Activated T-cell treated with anti-CD3 and anti-CD28 coated beads, Interleukin-2, amount 50 U/mL, for 4 hours (primary cell): Measurements from ENCODE around the gene LGR6. TPM values are rescaled to one million over a fixed set of nuclear protein-coding genes. Genes with fewer than 3 reads are reported as not detected.
"Not testable (repeated sequence)": the region's sequence is repeated elsewhere in the genome, so short reads cannot be mapped to it uniquely, and the experiment has no call there.

Experiments used
- ATAC-seq, 2 donors: fragments of 200-7000 bp; cut with Tn5 transposase; one replicate each; pipeline ENCODE4 v1.10.0; 2021
- DNase-seq: peaks from one replicate; pipeline ENCODE4 v3.0.0-alpha.2; 2020
- H3K27me3 Mint-ChIP-seq: one replicate; pipeline ENCODE4 v1.8.0; 2021; ENCODE audit warnings: low read depth, mixed read lengths
- H3K36me3 Mint-ChIP-seq: one replicate; pipeline ENCODE4 v1.8.0; 2022; ENCODE audit warnings: mixed read lengths; ENCODE audit not compliant: insufficient read depth
- H3K4me1 Mint-ChIP-seq: one replicate; pipeline ENCODE4 v1.8.0; 2021; ENCODE audit warnings: low read depth, mixed read lengths
- H3K4me3 Mint-ChIP-seq: one replicate; pipeline ENCODE4 v1.8.0; 2021; ENCODE audit warnings: mild to moderate bottlenecking, moderate library complexity, mixed read lengths
- H3K9me3 Mint-ChIP-seq: one replicate; pipeline ENCODE4 v1.8.0; 2021; ENCODE audit warnings: mixed read lengths
- total RNA-seq, 3 donors: library from RNA; stranded (reverse); gene quantifications; one replicate each; pipeline ENCODE4 v1.2.1, GENCODE V29; 2021

Gene LGR6
- total RNA-seq, 3 donors from 2014 or later: 0.08 to 0.21 TPM; not detected in 1

GRCh38 chr1:202348509-202349205, 155.1 kb downstream of the LGR6 start, which contains the start of gene PPP1R12B:
PPP1R12B (plus strand) TSS chr1:202348699; CDS start chr1:202348852, 153 bp downstream.
- no peaks in the 10 kb centered on the region for H3K9me3 Mint-ChIP-seq
- H3K27me3 Mint-ChIP-seq: no peaks in the 10 kb centered on the region
- ATAC-seq (peak; percentile 97 to 98), DNase-seq (peak; percentile 90)
- H3K4me3 Mint-ChIP-seq: peak within 1 kb of the TSS; percentile 95
- H3K4me1 Mint-ChIP-seq: peaks cover 24% of the 10 kb centered on the region
- no peaks in the 10 kb centered on the region for H3K36me3 Mint-ChIP-seq

GRCh38 chr1:202349206-202349928, 155.8 kb downstream of the LGR6 start:
- Mint-ChIP-seq H3K27me3 (no peaks in the 10 kb centered on the region), H3K9me3 (no peaks in the 10 kb centered on the region), H3K36me3 (no peaks in the 10 kb centered on the region), H3K4me1 (peaks cover 23% of the 10 kb centered on the region), H3K4me3 (peak overlapping the region; percentile 95)
- DNase-seq (no peak), ATAC-seq (no peak)

GRCh38 chr1:202351725-202352124, 158.1 kb downstream of the LGR6 start:
- ATAC-seq (no peak), DNase-seq (no peak)
- H3K9me3 Mint-ChIP-seq: no peaks in the 10 kb centered on the region
- no peaks in the 10 kb centered on the region for H3K36me3 Mint-ChIP-seq
- H3K4me3 Mint-ChIP-seq: no peak overlapping the region
- H3K27me3 Mint-ChIP-seq: no peaks in the 10 kb centered on the region
- peaks cover 26% of the 10 kb centered on the region for H3K4me1 Mint-ChIP-seq

GRCh38 chr1:202352583-202353197, 159.1 kb downstream of the LGR6 start:
- not testable (repeated sequence) for H3K4me3 Mint-ChIP-seq, H3K36me3 Mint-ChIP-seq, DNase-seq, H3K27me3 Mint-ChIP-seq, H3K9me3 Mint-ChIP-seq, ATAC-seq
- H3K4me1 Mint-ChIP-seq: peaks cover 25% of the 10 kb centered on the region

- DNase-seq: no peak
- no peaks in the 10 kb centered on the region for H3K9me3 Mint-ChIP-seq
- no peak for ATAC-seq
- no peaks in the 10 kb centered on the region for H3K36me3 Mint-ChIP-seq
- H3K4me3 Mint-ChIP-seq: no peak overlapping the region
- no peaks in the 10 kb centered on the region for H3K27me3 Mint-ChIP-seq
- H3K4me1 Mint-ChIP-seq: peaks cover 5% of the 10 kb centered on the region
Observed at GRCh38 chr1:202355944-202356553, 162.4 kb downstream of the LGR6 start.

GRCh38 chr1:202357506-202357905, 163.9 kb downstream of the LGR6 start:
- Mint-ChIP-seq H3K4me3 (no peak overlapping the region), H3K36me3 (no peaks in the 10 kb centered on the region)

GRCh38 chr1:202361224-202361623, 167.6 kb downstream of the LGR6 start:
- H3K27me3 Mint-ChIP-seq: no peaks in the 10 kb centered on the region
- DNase-seq (no peak), ATAC-seq (no peak)
- no peaks in the 10 kb centered on the region for H3K9me3 Mint-ChIP-seq
- peaks cover 5% of the 10 kb centered on the region for H3K4me1 Mint-ChIP-seq
- no peaks in the 10 kb centered on the region for H3K36me3 Mint-ChIP-seq
- no peak overlapping the region for H3K4me3 Mint-ChIP-seq

More at GRCh38 chr1:202357506-202357905, 163.9 kb downstream of the LGR6 start:
- Mint-ChIP-seq H3K4me1 (peaks cover 7% of the 10 kb centered on the region), H3K27me3 (no peaks in the 10 kb centered on the region), H3K9me3 (no peaks in the 10 kb centered on the region)
- DNase-seq: no peak
- ATAC-seq: no peak

- Mint-ChIP-seq H3K4me1 (peaks cover 4% of the 10 kb centered on the region), H3K27me3 (no peaks in the 10 kb centered on the region)
Observed at GRCh38 chr1:202361701-202362100, 168.1 kb downstream of the LGR6 start.

GRCh38 chr1:202362212-202362611, 168.6 kb downstream of the LGR6 start:
- DNase-seq (no peak), ATAC-seq (no peak)
- Mint-ChIP-seq H3K9me3 (no peaks in the 10 kb centered on the region), H3K27me3 (no peaks in the 10 kb centered on the region), H3K4me1 (peaks cover 4% of the 10 kb centered on the region), H3K36me3 (no peaks in the 10 kb centered on the region), H3K4me3 (no peak overlapping the region)

More at GRCh38 chr1:202361701-202362100, 168.1 kb downstream of the LGR6 start:
- H3K36me3 Mint-ChIP-seq: no peaks in the 10 kb centered on the region
- H3K9me3 Mint-ChIP-seq: no peaks in the 10 kb centered on the region
- H3K4me3 Mint-ChIP-seq: no peak overlapping the region
- no peak for DNase-seq
- no peak for ATAC-seq

- Mint-ChIP-seq H3K9me3 (no peaks in the 10 kb centered on the region), H3K4me1 (peaks cover 4% of the 10 kb centered on the region), H3K27me3 (no peaks in the 10 kb centered on the region), H3K4me3 (no peak overlapping the region), H3K36me3 (peaks cover 1% of the 10 kb centered on the region)
- ATAC-seq (no peak), DNase-seq (no peak)
Observed at GRCh38 chr1:202365092-202365815, 171.7 kb downstream of the LGR6 start.

GRCh38 chr1:202367271-202367670, 173.7 kb downstream of the LGR6 start:
- H3K4me3 Mint-ChIP-seq: no peak overlapping the region

More at GRCh38 chr1:202367271-202367670, 173.7 kb downstream of the LGR6 start:
- DNase-seq: no peak
- Mint-ChIP-seq H3K9me3 (no peaks in the 10 kb centered on the region), H3K4me1 (no peaks in the 10 kb centered on the region), H3K36me3 (peaks cover 1% of the 10 kb centered on the region), H3K27me3 (no peaks in the 10 kb centered on the region)
- no peak for ATAC-seq
